ENCODE results near the gene ERF.
A peak's percentile ranks its signal among the peaks of the same experiment; 100 is the strongest.
"Not testable (repeated sequence)": the region's sequence is repeated elsewhere in the genome, so short reads cannot be mapped to it uniquely, and the experiment has no call there.

The ERF gene

GRCh38 chr19:42267644-42268141, 12.8 kb upstream of the ERF start:
- peak overlapping the region; percentile 49 for H3K4me3 ChIP-seq (IDR thresholded peaks at IDR 0.05; ENCODE audit: insufficient read depth, low read depth, low read length)
- no peak for TF ChIP-seq CTCF (conservative IDR thresholded peaks at IDR 0.05; ENCODE audit: low read depth, low read length)
- H3K4me1 ChIP-seq (ENCODE audit: low read depth, poor library complexity, severe bottlenecking): peaks cover 15% of the 10 kb centered on the region
- H3K4me2 ChIP-seq: peak overlapping the region; percentile 79
- H3K79me2 ChIP-seq (ENCODE audit: insufficient read depth, low read depth): peaks cover 22% of the 10 kb centered on the region; the same call in 1 of the 2 replicates
- peak overlapping the region; percentile 96 for H3K9ac ChIP-seq
- peak overlapping the region; percentile 35; the same call in 1 of the 2 replicates for H3K27ac ChIP-seq
- H3K27me3 ChIP-seq (ENCODE audit: insufficient read depth, low read depth): no peaks in the 10 kb centered on the region
- H3K36me3 ChIP-seq (ENCODE audit: insufficient read depth): no peaks in the 10 kb centered on the region
- H4K20me1 ChIP-seq (ENCODE audit: insufficient read depth): no peaks in the 10 kb centered on the region
- peak overlapping the region; percentile 82 for H2AFZ ChIP-seq (ENCODE audit: low read depth)

- H4K20me1 ChIP-seq (ENCODE audit: insufficient read depth); H3K27me3 ChIP-seq (ENCODE audit: insufficient read depth, low read depth); H3K27ac ChIP-seq; H3K36me3 ChIP-seq (ENCODE audit: insufficient read depth); H3K9ac ChIP-seq: not testable (repeated sequence)
- Histone ChIP-seq H2AFZ (ENCODE audit: low read depth) (peak overlapping the region; percentile 82), H3K4me1 (ENCODE audit: low read depth, poor library complexity, severe bottlenecking) (peaks cover 15% of the 10 kb centered on the region), H3K4me2 (peak overlapping the region; percentile 79), H3K4me3 (IDR thresholded peaks at IDR 0.05; ENCODE audit: insufficient read depth, low read depth, low read length) (peak overlapping the region; percentile 49), H3K79me2 (ENCODE audit: insufficient read depth, low read depth) (peaks cover 22% of the 10 kb centered on the region; the same call in 1 of the 2 replicates)
These were observed 12.1 kb upstream of the ERF start for GRCh38 chr19:42266928-42267603.

- not testable (repeated sequence) for H4K20me1 ChIP-seq (ENCODE audit: insufficient read depth); H2AFZ ChIP-seq (ENCODE audit: low read depth); H3K27me3 ChIP-seq (ENCODE audit: insufficient read depth, low read depth); H3K4me2 ChIP-seq; H3K4me1 ChIP-seq (ENCODE audit: low read depth, poor library complexity, severe bottlenecking); H3K9ac ChIP-seq; H3K4me3 ChIP-seq (IDR thresholded peaks at IDR 0.05; ENCODE audit: insufficient read depth, low read depth, low read length); H3K36me3 ChIP-seq (ENCODE audit: insufficient read depth); H3K27ac ChIP-seq
- H3K79me2 ChIP-seq (ENCODE audit: insufficient read depth, low read depth): peaks cover 15% of the 10 kb centered on the region; the same call in 1 of the 2 replicates
These were observed 11.2 kb upstream of the ERF start for GRCh38 chr19:42266105-42266504.

- Histone ChIP-seq H3K4me2 (no peak overlapping the region), H4K20me1 (ENCODE audit: insufficient read depth) (no peaks in the 10 kb centered on the region), H3K36me3 (ENCODE audit: insufficient read depth) (no peaks in the 10 kb centered on the region), H2AFZ (ENCODE audit: low read depth) (no peak overlapping the region), H3K4me1 (ENCODE audit: low read depth, poor library complexity, severe bottlenecking) (no peaks in the 10 kb centered on the region), H3K79me2 (ENCODE audit: insufficient read depth, low read depth) (no peaks in the 10 kb centered on the region), H3K9ac (no peak overlapping the region), H3K27ac (no peak overlapping the region), H3K27me3 (ENCODE audit: insufficient read depth, low read depth) (peaks cover 3% of the 10 kb centered on the region; the same call in 1 of the 2 replicates), H3K4me3 (IDR thresholded peaks at IDR 0.05; ENCODE audit: insufficient read depth, low read depth, low read length) (no peak overlapping the region)
- TF ChIP-seq CTCF (conservative IDR thresholded peaks at IDR 0.05; ENCODE audit: low read depth, low read length): no peak
These were observed 6.8 kb upstream of the ERF start for GRCh38 chr19:42261763-42262162.

- H3K4me1 ChIP-seq (ENCODE audit: low read depth, poor library complexity, severe bottlenecking); H3K4me2 ChIP-seq; H3K9ac ChIP-seq; H3K27me3 ChIP-seq (ENCODE audit: insufficient read depth, low read depth); H3K79me2 ChIP-seq (ENCODE audit: insufficient read depth, low read depth); H2AFZ ChIP-seq (ENCODE audit: low read depth); H3K27ac ChIP-seq; H4K20me1 ChIP-seq (ENCODE audit: insufficient read depth); H3K4me3 ChIP-seq (IDR thresholded peaks at IDR 0.05; ENCODE audit: insufficient read depth, low read depth, low read length); H3K36me3 ChIP-seq (ENCODE audit: insufficient read depth): not testable (repeated sequence)
These were observed 2.9 kb upstream of the ERF start for GRCh38 chr19:42257842-42258241.
